Nephron (organoid): ENCODE results near the gene SELPLG.
"Not testable (repeated sequence)": the region's sequence is repeated elsewhere in the genome, so short reads cannot be mapped to it uniquely, and the experiment has no call there.

ENCODE experiments used
- H3K27ac Mint-ChIP-seq, 3 experiments: 2 replicates each; pipeline ENCODE4 v1.8.0; 2020; ENCODE audit warnings: mixed read lengths in 3 of 3, mild to moderate bottlenecking in 2 of 3, moderate library complexity in 1 of 3
- H3K27me3 Mint-ChIP-seq: 2 replicates; pipeline ENCODE4 v1.8.0; 2021; ENCODE audit warnings: low read depth, mild to moderate bottlenecking, moderate library complexity, mixed read lengths
- H3K36me3 Mint-ChIP-seq: 2 replicates; pipeline ENCODE4 v1.8.0; 2020; ENCODE audit warnings: low read depth, mixed read lengths
- H3K4me1 Mint-ChIP-seq: 2 replicates; pipeline ENCODE4 v1.8.0; 2020; ENCODE audit warnings: mixed read lengths
- H3K4me3 Mint-ChIP-seq, 3 experiments: 2 replicates each; pipeline ENCODE4 v1.8.0; 2020; ENCODE audit warnings: mild to moderate bottlenecking in 3 of 3, mixed read lengths in 3 of 3, moderate library complexity in 2 of 3
- H3K9me3 Mint-ChIP-seq: 2 replicates; pipeline ENCODE4 v1.8.0; 2020; ENCODE audit warnings: mixed read lengths
- CTCF ChIP-seq, 3 experiments: fragments of 200-600 bp; sonication (generic); IDR thresholded peaks; one replicate each; pipeline ENCODE4 v1.5.0; 2021; ENCODE audit warnings: antibody characterized with exemption in 3 of 3; ENCODE audit not compliant: unreplicated experiment in 3 of 3

Gene SELPLG

GRCh38 chr12:108594960-108595710 is 38.6 kb downstream of the SELPLG start:
- Mint-ChIP-seq H3K4me3 (no peak overlapping the region), H3K9me3 (no peaks in the 10 kb centered on the region), H3K36me3 (no peaks in the 10 kb centered on the region), H3K4me1 (peaks cover 21% of the 10 kb centered on the region), H3K27ac (no peak overlapping the region), H3K27me3 (peaks cover 1% of the 10 kb centered on the region)
- TF ChIP-seq CTCF (IDR thresholded peaks at IDR 0.05; ENCODE audit: unreplicated experiment in 3 of 3): no peak

GRCh38 chr12:108594323-108594903 is 39.3 kb downstream of the SELPLG start:
- peaks cover 28% of the 10 kb centered on the region for H3K4me1 Mint-ChIP-seq
- no peaks in the 10 kb centered on the region for H3K36me3 Mint-ChIP-seq
- no peak for TF ChIP-seq CTCF (IDR thresholded peaks at IDR 0.05; ENCODE audit: unreplicated experiment in 3 of 3)
- H3K9me3 Mint-ChIP-seq: no peaks in the 10 kb centered on the region
- no peaks in the 10 kb centered on the region for H3K27me3 Mint-ChIP-seq
- H3K27ac Mint-ChIP-seq: no peak overlapping the region
- H3K4me3 Mint-ChIP-seq: peak overlapping the region in 2 of 3 experiments; percentile 26 to 48

- Mint-ChIP-seq H3K4me3 (peak overlapping the region in 1 of 3 experiments; percentile 60), H3K4me1 (peaks cover 38% of the 10 kb centered on the region), H3K27me3 (no peaks in the 10 kb centered on the region), H3K36me3 (no peaks in the 10 kb centered on the region), H3K9me3 (no peaks in the 10 kb centered on the region), H3K27ac (peak overlapping the region; percentile 14 to 62 (median 54))
- no peak for TF ChIP-seq CTCF (IDR thresholded peaks at IDR 0.05; ENCODE audit: unreplicated experiment in 3 of 3)
These were observed 41.4 kb downstream of the SELPLG start for GRCh38 chr12:108592033-108592909.

- Mint-ChIP-seq H3K27me3 (no peaks in the 10 kb centered on the region), H3K4me3 (peak overlapping the region in 2 of 3 experiments; percentile 6 to 64), H3K9me3 (no peaks in the 10 kb centered on the region), H3K27ac (peak overlapping the region; percentile 77 to 98 (median 98)), H3K4me1 (peaks cover 38% of the 10 kb centered on the region), H3K36me3 (no peaks in the 10 kb centered on the region)
- TF ChIP-seq CTCF (IDR thresholded peaks at IDR 0.05; ENCODE audit: unreplicated experiment in 3 of 3): no peak
These were observed 42.3 kb downstream of the SELPLG start for GRCh38 chr12:108591267-108591980.

GRCh38 chr12:108590463-108590862 is 43.2 kb downstream of the SELPLG start:
- not testable (repeated sequence) for H3K36me3 Mint-ChIP-seq, H3K9me3 Mint-ChIP-seq, H3K27me3 Mint-ChIP-seq
- Mint-ChIP-seq H3K27ac (peak overlapping the region; percentile 98), H3K4me3 (peak overlapping the region in 1 of 3 experiments; percentile 27), H3K4me1 (peaks cover 44% of the 10 kb centered on the region)
